NCI-H1048 (cell line): Measurements from ENCODE around the gene TBC1D22A.

Experiments used
- DNase-seq: peaks from one replicate; lab custom pipeline; 2025; lab: John Stamatoyannopoulos, UW

The TBC1D22A gene

DNA sequence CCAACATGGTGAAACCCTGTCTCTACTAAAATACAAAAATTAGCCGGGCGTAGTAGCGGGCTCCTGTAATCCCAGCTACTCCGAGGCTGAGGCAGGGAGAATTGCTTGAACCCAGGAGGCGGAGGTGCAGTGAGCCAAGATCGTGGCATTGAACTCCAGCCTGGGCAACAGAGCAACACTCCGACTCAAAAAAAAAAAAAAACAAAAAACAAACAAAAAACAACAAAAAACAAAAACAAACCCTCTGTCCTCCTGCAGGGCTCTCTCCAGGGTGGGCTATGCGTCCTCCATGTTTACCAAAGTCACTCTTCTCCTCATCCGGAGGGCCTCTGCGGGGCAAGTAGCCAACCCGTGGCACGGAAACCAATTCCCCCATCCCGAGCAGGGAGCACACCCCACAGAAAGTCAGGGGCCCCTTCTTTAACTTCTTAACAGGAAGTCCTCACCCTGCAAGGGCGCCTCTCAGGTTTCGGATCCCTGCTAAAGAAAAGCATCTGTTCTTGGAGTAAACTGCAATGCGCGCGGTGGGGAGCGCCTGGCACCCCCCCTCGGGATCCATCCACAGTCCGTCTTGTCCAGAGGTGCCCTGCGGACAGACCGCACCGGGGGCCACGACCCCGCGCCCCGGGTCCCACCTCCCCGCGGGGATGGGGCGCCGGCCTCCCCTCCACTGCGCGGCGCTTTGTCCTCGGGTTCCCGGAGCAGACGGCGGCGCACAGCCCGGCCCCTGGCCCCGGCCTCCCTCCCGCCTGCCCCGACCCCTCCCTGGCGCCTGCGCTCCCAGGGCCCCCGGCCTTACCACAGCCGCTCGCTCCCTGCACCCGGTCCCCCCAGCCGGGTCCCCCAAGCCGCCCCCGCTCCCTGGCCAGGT, 25.1 kb upstream of the TBC1D22A start:
- no peak for DNase-seq

DNA sequence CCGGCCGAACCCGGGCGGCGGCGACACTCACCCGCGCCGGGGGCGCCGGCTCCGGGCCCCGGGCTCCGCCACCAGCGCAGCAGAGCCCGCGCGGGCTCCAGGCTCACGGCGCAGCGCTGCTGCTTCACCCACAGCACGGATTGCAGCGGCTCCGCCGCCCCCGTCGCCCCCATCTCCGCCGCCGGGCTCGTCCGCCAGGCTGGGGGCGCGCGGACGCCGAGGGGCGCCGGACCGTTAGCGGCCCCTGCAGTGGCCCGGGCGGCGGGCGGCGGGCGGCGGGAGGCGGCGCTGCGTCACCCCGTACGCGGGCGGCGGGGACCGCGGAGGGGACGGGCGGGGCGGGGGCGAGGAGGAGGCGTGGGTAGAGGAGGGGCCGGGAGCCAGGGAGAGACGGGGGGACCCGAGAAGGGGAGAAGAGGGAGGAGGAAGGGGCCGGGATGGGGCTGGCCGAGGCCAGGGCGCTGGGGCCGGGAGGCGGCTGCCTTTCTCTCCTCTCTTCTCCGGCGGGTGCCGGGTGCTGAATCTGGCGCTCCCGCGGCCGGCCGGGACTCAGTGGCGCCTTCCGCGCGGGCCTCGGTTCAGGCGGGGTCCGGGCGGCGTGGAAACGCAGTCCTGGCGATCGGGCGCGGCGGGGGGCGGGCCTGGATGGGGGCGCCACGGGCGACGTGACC, 24.3 kb upstream of the TBC1D22A start, which contains the start of gene CERK:
TSS of gene CERK (minus strand) at position 277 of the 671 bp plus-strand sequence. CDS start at position 173, 104 bp downstream.
- peak; percentile 44 for DNase-seq

DNA sequence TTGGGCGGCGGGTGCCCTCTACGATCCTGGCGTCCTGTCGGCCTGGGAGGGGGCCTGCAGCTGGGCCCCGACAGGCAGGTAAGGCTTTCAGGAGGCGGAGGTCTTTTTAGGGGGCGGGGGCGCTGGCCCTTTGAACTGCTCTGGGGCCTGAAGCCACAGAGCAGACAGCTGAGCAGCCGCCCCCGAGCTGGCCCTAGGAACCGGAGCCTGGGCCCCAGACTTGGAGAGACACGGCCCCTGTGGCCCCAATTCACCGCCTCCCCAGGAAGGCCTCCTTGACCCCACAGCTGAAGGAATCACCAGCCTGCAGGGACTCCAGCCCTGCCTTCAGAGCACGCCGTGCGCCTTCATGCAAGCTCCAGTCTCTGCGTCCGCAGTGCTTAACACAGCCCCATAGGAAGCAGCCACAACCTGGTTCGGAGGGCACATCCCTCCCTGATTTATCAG, 23.8 kb upstream of the TBC1D22A start:
- DNase-seq: no peak

DNA sequence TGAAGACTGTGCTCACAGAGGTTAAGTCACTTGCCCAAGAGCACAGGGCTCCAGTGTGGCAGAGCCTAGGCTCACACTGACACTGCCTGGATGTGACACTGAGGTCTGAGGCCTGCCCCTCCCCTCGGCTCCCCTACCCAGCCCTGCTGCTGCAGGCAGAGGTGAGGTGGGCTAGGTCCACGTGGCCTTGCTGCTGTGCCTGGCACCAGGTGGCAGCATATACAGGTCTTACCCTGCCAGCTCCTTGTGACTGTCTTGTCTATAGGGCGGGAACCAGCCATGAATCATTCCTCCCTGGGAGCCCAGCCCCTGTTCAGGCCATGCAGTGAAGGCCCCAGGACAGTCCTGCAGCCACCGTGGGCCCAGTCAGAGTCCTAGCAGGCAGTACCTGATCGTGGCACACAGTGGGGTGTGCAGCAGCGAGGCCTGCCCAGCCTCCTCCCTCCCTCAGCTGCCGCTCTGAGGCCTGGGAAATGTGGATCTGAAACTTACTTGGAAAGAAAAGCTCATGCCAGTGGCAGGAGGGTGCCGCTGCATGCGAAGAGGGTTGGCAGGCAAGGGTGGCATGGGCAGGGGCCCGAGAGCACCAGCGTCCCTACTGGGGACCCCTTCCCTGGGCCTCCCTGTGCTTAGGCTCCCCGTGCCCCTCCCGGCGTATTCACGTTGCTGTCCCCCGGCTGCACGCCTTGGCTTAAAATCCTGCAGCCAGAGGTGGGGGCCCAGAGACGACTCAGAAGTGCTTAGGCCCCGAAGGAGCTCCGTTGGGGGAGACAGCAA, 23.2 kb upstream of the TBC1D22A start:
- DNase-seq: no peak

DNA sequence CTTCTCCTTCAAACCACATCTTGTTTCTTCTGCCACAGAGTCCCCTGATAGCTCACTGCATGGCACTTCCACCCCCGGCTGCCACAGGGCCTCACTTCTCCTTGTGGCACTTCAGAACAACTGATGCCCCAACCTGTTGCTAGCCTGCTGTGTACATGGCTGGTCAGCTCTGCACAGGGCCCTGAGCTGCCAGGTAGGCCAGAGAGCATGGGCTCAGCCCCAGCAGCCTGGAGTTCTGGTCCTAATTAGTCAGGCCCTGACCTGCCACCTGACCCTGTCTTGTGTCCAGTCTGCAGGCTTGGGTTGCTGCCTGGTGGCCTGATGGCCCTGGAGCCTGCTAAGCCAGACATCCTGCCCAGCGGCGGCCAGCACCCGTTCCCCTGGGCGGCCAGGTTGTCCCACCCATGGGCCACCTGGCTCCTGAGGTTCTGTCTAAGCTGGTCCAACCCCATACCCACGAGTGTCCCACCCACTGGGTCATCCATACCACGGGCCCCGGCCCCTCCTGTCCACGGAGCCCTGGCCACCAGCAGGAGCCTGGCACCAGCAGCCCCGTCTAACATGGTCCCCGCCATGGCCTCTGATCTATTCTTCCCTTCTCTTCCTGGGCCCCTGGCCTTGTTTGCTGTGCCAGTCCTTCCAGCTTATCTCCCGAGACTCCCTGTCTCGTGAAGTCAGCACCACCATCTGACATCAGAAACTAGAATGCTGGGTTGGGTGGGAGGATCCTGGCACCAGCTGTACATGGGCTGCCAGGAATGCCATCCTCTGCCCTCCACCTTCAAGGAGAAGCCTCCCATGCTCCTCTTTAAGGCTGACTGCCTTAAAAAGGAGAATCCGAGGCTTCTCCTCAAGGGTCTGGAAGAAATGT, 21.3 kb upstream of the TBC1D22A start:
- no peak for DNase-seq

DNA sequence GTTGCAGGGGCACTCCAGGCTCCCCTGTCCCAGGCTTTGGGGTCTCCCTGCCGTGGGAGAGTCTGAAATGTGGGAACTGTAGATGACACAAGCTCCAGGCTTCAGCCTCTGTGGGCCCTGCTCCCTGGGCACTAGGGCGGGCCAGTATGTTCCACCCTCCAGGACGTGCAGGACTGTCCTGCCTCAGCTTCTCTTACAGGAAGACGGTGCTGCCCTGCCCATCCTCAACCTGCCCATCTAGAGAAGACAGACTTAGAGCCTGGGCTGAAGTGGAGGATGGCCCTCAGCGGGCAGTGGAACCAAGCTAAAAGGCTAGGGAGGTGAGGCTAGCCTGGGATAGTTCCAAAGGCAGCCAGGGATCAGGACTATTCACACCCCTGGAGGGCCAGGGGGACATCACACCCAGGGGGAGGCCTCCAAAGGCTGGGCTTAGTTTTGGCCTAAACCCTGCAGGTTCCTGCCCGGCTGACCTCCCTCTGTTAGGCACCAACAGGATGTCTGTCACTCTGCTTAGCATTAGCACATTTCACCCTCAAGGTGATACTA, 20.4 kb upstream of the TBC1D22A start:
- DNase-seq: no peak

DNA sequence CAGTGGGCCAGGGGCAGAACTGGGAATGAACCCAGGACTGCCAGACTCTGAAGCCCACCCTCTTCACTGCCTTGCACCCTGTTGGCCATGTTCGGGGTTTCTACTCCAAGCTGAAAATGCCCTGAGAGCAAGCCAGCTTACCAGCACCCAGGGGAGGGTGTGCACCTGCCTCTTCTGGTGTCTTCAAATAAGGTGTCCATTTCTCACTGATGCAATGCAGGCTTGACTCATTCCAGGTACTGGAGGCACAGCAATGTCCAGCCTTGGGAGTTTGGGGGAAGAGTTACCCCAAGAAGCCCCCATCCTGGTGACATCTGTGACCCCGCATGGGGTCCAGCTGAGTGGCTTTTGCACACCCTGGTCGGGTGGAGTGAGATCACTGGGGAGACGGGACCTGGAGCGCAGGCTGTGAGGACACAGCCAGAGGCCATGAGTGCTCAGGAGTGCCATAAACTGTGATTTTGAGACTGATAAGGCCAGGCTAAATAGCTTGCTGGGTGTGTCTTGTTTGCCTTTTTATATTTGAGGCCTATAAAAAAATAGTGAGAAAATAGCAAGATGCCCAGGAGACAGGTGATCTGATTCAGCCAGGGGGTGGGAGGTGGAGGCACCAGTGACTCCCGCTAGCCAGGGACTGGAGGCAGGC, 19.8 kb upstream of the TBC1D22A start:
- no peak for DNase-seq

DNA sequence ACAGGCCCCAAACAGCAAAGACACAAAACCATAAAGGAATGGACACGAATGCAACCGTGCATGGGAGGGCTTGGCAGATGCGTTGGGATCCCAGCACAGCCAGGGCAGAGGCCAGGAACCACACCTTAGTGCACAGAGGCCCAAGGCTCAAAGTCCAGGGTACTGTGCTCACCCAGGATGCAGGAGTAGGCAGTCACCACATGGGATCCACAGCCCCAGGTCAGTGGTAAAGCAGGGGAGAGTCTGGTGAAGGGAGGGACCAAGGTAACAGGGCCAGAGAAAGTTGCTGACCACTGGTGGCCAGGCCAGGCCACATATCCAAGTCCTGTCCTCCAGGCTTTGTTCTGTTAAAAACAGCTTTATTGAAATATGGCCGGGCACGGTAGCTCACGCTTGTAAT, 17.9 kb upstream of the TBC1D22A start:
- DNase-seq: no peak

DNA sequence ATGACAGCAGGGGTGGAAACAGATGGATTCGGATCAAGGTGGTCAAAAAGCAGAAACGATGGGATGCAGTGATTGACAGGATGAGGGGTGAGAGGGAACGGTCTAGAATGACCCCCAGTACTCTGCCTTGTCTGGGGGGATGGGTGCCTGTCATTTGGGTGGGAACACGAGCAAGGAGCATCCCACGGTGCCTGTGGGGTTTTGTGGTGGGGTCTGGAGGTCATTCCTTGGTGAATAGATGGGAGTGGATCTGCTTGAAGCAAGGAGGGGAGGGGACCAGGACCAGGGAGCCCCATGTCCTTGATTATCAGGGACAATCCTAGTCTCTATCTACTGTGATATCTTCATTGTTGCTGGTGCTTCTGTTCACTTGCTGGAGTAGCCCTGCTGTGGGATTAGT, 16.3 kb upstream of the TBC1D22A start:
- DNase-seq: no peak

DNA sequence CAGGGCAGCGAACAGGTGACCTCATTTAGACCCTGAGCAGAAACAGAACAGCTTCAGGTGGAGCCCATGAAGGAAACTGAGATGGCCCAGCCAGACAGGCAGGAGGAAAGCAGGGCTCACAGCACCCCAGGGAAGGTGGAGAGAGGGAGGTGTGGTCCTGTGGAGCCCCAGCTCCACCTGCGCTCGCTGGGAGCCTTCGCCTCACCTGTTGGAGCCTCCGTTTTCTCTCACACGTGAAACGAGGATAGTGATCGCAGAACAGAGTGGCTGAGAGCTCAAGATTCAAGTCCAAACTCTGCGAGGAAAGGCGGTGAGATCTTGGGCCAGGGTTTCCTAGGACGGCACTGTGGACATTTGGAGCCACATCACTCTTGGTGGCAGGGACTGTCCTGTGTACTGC, 15.8 kb upstream of the TBC1D22A start:
- no peak for DNase-seq

DNA sequence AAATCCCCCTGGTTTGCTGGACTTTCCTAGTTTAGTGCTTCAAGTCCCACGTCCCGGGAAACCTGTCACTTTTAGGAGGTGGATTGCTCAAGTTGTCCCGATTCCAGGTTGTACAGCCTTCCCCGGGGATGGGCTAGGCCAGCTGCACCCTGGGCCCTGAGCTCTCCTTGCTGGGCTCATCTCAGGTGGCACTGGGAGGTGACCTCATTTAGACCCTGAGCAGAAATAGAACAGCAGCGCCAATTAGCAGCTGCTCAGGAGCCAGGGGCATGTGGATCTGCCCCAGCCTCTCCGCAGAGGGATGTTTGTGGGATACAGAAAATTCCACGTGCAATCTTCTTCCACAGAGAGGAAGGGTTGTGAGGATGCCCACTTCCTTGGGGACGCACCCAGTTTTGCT, 14.8 kb upstream of the TBC1D22A start:
- DNase-seq: no peak

DNA sequence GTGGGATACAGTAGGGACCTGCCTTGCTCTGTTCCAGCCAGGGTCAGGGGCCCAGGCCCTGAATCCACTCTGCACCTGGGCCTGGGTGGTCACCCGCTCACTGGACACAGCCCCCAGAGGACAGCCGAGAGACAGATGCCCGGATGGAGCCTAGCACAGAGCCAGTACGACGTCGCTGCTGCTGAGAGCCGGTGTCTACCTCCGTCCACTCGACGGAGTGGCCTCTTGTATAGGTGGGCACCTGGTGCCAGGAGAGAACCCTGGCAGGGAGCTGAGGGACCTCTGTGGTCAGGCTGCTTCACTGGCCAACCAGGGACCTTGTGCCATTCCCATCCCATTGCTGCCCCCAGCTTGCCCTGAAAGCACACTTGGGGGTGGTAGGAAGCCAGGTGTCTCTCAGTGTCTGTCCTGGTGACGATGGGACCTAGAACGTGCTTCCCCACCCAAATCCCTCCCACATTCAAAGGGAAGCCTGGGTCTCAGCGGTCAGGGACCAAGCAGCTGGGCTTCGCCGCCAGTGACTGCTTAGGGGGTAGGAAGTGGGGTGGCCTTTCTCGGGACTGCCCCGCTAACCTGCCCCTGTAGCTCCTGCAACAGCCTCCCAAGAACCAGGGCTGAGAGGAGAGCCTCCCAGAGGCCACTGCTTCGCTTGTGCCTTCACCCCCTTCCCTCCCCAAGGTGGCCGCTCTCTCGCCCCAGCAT, 14.1 kb upstream of the TBC1D22A start:
- DNase-seq: no peak

DNA sequence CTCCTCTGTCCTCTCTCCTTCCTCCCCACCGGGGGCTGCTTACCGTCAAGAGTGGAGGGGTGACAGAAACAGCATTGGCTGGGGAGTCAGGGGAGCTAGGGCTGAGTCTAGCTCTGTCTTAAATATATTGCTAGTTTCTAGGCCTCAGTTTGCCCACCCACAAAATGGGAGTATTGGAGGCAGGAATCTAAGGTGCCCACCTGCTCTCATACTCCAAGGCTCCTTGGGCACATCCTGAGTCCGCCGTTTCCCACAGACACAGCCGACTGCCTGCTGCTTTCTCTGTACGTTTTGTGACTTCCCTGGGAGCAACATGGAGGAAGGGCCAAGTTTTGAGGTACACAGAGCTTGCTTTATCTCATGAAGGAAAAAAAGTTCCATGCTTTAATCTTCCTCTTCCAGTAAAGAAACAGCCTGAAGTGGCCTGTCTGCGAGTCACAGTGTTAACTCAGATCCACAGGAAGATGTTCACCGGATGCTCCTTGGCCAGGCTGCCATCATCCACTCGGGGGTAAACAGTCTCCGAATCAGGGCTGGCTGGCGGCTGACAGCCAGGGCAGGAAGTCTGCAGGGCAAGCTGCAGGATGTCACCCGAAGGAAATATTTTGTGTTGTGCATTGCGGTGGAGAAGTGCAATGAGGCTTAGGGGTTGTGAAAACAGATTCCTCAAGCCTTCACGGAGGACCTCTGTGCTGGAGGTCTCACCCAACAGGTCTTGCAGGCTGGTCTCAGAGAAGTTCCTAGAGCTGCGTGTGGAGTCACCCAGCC, 13.4 kb upstream of the TBC1D22A start:
- DNase-seq: no peak

DNA sequence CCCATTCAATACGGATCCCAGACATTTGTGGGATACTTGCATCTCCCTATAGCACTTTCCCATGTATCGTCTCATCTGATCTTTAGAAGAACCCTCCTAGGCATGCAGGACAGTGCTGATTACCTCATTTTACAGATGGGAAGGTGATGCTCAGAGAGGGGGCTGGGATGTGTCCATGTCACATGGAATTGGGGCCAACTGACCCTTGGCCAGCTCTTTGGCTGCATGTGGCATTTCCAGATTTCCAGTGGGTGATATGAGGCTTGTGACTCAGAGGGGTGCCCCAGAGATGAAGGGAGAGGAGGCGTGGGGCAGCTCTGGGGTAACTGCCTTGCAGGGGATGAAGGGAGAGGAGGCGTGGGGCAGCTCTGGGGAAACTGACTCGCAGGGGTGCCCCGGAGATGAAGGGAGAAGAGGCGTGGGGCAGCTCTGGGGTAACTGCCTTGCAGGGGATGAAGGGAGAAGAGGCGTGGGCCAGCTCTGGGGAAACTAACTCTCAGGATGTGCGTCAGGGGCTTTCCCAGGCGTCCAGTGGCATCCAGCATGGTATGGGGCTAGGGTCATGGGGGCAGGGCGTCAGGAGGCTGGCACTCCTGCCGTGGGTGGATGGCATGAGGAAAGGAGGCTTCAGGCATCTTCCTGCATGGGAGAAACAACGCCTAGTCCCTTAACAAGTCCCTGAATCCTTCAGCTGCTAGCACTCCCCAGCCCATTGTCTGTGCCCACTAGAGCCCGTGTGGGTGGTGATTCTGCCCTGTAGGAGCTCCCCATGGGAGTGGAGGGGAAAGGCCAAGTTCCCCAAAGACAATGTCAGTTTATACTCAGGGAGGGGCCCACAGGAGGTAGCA, 12.5 kb upstream of the TBC1D22A start:
- no peak for DNase-seq

DNA sequence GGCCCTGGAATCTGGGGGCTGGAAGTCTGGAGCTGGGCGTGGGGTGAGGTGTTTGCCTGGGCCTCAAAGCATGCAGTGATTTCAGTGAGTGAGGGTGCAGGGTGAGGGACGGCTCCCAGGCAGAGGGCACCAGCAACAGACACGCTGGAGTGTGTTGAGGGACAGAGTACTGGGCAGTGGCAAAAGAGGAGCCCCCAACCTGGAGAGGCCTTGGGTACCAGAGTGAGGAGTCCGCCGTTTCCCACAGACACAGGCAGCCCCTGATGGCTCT, 12.0 kb upstream of the TBC1D22A start:
- no peak for DNase-seq

DNA sequence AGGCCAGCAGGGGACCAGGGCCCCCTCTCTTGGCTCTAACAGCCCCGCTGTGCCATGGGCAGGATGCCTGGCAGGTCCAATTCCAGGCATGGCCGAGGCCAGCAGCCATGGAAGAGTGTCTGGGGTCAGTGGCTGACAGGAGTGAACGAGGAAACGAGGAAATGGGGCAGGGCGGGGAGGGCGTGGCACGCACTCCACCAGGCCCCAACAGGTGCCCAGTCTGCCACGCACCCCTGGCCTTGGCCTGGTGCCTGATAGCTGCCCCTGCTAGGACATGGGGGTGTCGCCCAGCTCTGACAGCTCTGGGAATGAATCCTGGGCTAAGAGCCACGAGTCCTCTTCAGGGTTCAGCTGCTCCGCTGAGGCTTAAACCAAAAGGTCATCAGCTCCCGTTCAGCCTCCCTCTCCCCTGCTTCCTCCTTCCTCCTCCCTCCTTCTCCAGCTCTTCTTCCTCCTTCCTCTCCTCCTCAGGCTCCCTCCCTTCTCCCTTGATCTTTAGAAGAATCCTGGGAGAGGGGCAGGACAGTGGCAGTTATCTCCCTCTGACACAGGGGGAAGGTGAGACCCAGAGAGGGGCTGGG, 11.5 kb upstream of the TBC1D22A start:
- no peak for DNase-seq

DNA sequence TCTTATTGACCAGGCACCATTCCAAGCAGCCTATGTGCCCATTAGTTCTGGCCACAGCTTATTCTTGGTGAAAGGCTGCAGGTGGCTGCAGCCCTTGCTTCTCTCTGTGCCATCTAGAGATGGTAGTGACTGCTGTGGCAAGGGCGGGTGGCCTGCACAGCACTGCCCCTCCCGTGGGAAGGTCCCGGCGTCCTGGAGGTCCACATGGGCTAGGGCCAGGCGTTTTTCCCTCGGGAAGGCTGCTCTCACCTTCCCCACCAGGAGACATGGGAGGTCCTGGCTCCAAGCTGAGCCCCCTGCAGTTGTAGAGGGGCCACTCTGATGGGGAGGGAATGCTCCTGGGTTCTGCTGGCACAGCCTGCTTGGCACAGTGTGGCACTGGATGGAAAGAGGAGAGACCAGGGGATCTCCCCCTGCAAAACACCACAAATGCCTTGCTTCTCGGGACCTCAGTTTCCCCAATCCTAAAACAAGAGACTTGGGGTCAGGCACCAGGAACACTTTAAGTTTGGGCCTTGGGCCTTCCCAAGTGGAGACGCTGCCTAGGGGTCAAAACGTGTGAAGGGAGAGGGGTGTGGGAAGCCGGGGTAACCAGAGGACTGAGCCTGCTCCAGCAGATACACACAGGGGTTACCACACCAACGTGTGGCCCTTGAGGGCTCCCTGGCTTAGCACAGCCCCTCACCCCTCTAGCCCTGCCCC, 10.0 kb upstream of the TBC1D22A start:
- DNase-seq: no peak

DNA sequence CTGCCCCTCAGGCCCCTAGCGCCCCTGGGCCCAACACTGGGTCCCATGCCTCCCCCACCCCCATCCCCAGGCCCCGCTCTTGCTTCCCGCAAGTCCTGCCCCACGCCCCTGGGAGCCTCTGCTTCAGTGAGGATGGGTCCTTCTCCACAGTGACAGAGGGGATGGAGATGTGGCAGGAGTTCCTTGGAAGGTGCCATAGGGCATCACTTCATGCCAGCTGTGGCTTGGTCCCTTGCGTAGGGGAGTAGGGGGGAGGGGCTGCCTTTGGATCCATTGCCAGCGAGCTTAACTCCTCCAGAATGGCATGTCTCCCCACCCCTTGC, 9.5 kb upstream of the TBC1D22A start:
- no peak for DNase-seq
